HuH-7 (cell line): Measurements from ENCODE around the gene TIMM17A.
"Not testable (repeated sequence)": the region's sequence is repeated elsewhere in the genome, so short reads cannot be mapped to it uniquely, and the experiment has no call there.

Experiments used
- DNase-seq: peaks from one replicate; pipeline ENCODE4 v3.0.0; 2011; ENCODE audit warnings: low spot score

TIMM17A gene

GRCh38 chr1:201940316-201940715, 15.0 kb upstream of the TIMM17A start:
- DNase-seq: not testable (repeated sequence)

DNA sequence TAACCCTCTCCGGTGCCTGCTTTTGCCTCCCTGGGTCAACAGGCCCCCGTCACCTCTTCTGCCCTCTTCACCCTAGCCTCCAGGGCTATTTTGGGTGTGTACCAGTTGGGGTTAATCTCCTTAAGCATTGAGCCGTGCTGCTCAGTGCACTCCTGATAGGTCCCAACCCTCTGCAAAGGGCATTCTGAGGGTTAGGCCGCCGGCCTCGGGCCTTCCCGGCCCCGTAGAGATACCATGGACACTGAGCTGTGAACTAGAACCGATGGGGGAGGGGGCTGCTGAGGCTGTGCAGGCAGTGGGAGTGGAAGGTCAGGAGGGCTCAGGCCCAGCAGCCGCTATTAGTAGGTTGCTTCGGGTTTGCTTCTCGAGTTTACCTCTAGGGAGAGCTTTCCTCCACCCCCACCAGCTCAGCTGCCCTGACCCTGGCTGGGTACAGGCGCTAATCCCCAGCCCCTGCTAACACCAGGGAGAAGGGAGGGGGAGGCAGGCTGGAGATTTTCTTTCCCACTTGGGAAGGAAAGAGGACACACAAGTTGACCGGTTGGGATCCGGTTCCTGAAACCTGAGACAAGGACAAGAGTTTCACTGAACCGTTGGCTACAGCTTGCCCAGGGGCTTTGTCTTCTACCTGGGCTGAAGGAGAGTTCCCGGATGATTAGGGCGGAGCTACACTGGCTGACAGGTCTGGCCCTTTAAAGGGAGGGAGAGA, 13.7 kb upstream of the TIMM17A start:
- no peak for DNase-seq

DNA sequence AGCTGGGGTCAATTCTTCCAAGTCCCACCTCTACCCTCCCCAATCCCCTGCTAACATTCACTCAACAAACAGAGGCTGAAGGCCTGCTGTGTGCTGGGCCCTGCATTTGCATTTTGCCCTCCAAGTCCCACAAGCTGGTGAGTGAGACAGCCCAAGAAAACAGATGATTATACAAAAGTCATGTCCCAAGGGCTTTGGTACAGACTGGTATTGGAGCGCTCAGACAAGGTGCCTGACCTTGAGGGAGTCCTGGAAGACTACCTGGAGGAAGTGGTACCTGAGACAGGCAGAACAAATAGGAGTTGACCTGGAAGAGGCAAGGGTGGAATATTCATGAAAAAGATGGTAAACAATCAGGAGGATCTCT, 13.2 kb upstream of the TIMM17A start:
- DNase-seq: no peak

- DNase-seq: no peak
Measured at GRCh38 chr1:201944002-201944401, 11.3 kb upstream of the TIMM17A start.

GRCh38 chr1:201944639-201945038, 10.7 kb upstream of the TIMM17A start:
- no peak for DNase-seq

DNA sequence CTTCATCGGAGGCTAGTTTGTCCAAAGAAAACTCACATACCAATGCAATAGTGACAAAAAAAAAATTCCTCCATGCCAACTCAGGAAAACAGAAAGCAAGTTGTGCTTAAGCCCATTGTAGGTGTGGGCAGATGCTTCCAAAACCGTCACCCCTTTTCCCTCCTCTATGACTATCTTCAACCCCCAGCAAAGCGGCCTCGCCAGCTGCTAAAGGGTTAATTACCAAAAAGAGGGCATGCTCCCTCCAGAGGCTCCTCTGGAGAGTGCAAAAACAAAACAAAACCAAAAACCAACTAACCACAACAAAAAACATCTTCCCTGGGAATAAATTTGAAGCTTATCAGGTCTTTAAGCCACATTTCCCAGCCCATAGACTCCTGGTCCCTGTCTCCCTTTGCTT, 10.1 kb upstream of the TIMM17A start:
- DNase-seq: no peak

- no peak for DNase-seq
Measured at GRCh38 chr1:201945863-201946223, 9.5 kb upstream of the TIMM17A start.

DNA sequence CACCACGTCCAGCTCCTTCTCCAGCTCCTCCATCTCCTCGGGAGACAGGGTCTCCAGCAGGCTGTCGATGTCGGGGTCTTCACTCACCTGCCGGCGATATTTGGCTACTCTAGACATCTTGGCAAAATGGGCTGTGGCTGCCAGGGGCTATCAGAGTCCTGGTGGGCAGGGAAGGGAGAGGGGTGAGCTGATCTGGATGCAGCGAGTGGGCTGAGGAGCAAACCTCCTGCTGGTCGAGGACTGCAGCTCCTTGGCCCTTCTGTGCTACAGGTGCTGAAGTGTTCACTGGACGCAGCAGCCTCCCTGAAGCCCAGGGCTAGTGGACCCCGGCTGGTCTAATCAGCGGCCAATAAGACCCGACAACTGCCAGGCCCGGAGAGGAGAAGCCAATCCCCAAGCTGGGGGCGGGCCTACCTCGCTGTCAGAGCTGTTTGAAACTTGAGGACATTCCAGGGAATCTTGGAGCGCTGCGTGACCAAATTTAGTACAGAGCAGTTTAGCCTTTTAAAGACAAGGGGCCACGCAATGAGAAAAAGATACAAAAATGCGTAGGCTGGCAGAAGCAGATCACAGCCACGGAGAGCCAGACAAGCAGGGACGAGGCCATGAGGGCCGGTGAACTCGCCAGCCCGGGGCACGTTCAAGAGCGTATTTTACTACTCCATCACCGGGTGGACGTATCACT, 8.9 kb upstream of the TIMM17A start, which contains the start of gene LMOD1:
Gene LMOD1, minus strand, starts transcription at position 325 of the 685 bp plus-strand sequence. Its CDS starts 208 bp downstream, at position 117.
- DNase-seq: peak; percentile 68

GRCh38 chr1:201947697-201948008, 7.7 kb upstream of the TIMM17A start:
- DNase-seq: no peak

DNA sequence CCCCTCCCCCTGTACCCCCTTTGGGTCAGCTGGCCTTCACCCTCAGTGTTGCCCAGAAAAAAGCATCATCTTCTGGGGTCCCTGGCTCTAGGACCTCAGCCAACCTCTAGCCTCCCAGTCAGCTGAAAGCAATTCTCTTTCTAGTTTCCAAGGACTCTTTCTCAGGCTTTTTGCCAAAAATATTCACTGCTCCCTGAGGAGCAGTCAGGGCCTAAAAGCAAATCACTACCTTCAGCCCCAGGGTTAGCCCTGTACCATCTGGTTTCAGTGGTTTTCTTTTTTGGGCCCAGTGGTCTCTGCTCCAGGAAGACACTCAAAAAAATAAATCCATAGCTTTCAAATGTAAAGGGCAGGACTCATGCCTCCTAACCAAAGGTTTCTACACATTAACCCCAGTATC, 5.8 kb upstream of the TIMM17A start:
- DNase-seq: no peak

GRCh38 chr1:201954263-201955008, 867 bp upstream of the TIMM17A start:
- DNase-seq: no peak

- DNase-seq: peak; percentile 22
Measured at GRCh38 chr1:201955729-201956143, 433 bp downstream of the TIMM17A start.

DNA sequence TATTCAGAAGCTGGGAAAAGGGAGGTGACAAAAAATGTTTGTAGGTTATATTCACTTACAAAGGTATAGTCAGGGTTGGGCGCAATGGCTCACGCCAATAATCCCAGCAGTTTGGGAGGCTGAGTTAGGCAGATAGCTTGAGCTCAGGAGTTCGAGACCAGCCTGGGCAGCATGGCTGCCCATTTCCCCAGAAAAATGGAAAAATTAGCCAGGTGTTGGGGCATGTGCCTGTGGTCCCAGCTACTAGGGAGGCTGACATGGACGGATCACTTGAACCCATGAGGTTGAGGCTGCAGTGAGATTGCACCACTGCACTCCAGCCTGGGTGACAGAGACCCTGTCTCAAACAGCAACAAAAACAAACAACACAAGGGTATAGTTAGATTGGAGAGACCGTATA, 3.0 kb downstream of the TIMM17A start:
- no peak for DNase-seq

DNA sequence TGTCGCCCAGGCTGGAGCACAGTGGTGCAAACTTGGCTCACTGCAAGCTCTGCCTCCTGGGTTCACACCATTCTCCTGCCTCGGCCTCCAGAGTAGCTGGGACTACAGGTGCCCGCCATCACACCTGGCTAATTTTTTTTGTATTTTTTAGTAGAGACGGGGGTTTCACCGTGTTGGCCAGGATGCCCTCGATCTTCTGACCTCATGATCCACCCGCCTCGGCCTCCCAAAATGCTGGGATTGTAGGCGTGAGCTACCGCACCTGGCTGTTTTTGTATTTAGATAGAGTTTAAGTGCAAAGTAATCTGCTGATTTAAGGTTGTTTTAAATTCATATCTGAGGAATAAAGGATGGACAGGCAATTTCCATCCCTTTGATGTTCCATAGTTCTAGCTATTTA, 7.1 kb downstream of the TIMM17A start:
- not testable (repeated sequence) for DNase-seq

DNA sequence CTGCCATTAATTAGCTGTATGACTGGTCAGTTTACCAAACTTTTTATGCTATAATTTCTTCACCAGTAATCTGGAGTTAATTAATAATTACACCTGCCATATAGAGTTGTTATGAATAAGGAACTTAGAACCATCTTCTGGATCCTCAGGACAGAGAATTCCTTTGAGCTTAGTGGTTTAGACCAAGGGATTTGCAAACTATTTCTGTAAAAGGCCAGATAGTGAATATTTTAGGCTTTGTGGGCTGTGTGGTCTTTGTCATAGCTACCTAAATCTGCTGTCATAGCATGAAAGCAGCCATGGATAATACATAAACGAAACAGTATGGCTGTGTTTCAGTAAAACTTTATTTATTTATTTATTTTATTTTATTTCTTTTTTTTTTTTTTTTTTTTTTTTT, 9.0 kb downstream of the TIMM17A start:
- DNase-seq: no peak

- no peak for DNase-seq
Measured at GRCh38 chr1:201966171-201966570, 10.9 kb downstream of the TIMM17A start.

GRCh38 chr1:201968202-201968925, 13.1 kb downstream of the TIMM17A start:
- no peak for DNase-seq

- DNase-seq: no peak
Measured at GRCh38 chr1:201970334-201971159, 15.2 kb downstream of the TIMM17A start.

GRCh38 chr1:201982082-201982622, 26.8 kb downstream of the TIMM17A start:
- DNase-seq: peak; percentile 71

- DNase-seq: peak; percentile 77
Measured at GRCh38 chr1:201982623-201983379, 27.5 kb downstream of the TIMM17A start, which contains the start of gene RNPEP. Gene RNPEP, plus strand, starts transcription at chr1:201982648. Its CDS starts 19 bp downstream, at chr1:201982667.
